Left ventricle myocardium superior (tissue), 1 donor: ENCODE results near the gene ATG4B. TPM values are rescaled to one million over a fixed set of nuclear protein-coding genes. Genes with fewer than 3 reads are reported as not detected.

Source experiments
- ATAC-seq: fragments of 200-7000 bp; cut with Tn5 transposase; one replicate; pipeline ENCODE4 v1.9.1; 2020; ENCODE audit warnings: mild to moderate bottlenecking, moderate library complexity
- DNase-seq: peaks from one replicate; pipeline ENCODE4 v3.0.0-alpha.2; 2020
- intact Hi-C: fragments of 100-400 bp; cut with micrococcal nuclease; formaldehyde crosslinking; loops from one replicate; pipeline ENCODE4 v1.11.0; 2022
- total RNA-seq: library from RNA; stranded (reverse); fragmentation: NEBNext Ultra II Directional; extraction: Animal tissue kit (Norgen Biotek cat#: 25700); gene quantifications from one replicate; pipeline ENCODE4 v1.2.1, GENCODE V29; 2021
- donor health status: DM: no; HTN: yes; CAD: no; lungs with severe emphysema.

The ATG4B gene
- total RNA-seq, 1 donor from 2014 or later = 42.3 TPM

DNA sequence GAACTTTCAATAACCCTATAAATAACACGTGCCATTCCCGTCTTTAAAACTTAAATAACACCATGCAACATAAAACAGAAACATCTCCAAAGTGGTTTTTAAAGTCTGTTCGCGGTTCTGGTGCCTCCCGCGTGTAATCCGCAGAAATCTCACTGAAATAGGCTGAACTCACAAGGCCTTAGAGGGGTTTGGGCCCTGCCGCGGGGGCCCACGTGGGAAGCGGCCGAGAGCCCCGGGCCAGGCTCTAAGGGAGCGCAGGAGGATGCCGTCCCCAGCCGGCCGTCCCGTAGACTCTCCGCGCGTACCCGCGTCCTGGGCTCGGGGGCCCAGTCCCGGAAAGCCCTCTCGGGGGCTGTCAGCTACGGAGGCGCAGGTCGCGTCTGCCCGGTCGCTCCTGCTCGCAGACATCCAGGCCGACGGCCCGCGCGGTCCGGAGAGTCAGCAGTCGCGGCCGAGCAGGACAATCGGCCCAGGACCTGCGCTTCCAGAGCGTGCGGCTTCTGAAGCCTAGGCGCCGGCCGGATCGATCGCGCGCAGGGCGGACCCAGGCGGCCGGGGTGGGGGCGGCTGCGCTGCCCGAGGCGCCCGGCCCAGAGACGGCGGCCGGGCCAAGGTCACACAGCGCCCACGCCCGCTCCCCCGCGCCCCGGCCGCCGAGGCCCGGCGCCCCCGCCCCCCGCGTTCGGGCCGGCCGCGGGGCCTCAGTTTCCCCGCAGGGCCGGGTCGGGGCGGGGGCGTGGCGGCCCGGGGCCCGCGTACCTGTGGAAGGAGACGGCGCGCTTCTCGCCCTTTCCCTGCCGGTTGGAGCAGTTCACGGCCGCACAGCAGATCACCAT lies 1.1 kb upstream of the ATG4B start:
- DNase-seq (peak; percentile 62), ATAC-seq (peak; percentile 30)
- intact Hi-C loops = no loop called here

DNA sequence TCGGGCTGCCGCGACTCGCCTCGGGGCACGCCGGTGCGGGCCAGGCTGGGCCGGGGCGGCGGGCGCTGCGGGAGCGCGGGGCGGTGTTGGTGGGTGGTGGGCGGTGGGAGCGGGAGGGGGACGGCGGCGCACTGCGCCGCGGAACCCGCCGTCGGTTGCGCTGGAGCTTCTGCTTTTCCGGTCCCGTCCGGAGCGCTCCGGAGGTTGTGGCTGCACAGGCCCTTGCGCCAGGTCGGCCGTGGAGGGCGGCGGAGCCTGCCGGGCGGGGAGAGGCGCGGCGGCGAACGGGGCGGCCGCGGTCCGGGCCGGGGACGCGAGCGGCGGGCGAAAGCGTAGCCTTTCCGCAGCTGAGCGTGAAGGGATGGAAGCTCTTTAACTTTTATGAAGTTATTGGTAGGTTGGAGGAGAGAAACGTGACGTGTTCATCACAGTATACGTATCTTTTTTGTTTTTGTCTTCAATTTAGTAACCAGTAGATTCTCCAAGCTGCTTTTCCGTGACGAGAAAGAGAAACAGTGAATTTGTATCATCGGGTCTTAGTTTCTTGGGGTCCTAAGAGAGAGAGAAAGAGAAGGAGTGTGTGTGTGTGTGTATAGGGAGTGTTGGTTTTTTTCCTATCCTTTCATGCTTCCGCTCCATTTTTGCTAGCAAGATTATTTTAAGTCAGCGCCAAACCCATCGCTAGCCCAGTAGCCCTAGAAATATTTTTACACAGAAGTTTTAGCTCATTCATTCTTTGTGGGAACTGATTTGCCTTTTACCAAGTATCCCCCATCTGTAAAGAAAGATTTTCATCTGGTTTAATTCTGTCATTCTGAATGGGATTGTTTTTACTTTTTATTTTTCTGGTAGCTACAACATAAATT lies 535 bp downstream of the ATG4B start:
- DNase-seq (no peak), ATAC-seq (no peak)
- intact Hi-C loops = no loop called here

DNA sequence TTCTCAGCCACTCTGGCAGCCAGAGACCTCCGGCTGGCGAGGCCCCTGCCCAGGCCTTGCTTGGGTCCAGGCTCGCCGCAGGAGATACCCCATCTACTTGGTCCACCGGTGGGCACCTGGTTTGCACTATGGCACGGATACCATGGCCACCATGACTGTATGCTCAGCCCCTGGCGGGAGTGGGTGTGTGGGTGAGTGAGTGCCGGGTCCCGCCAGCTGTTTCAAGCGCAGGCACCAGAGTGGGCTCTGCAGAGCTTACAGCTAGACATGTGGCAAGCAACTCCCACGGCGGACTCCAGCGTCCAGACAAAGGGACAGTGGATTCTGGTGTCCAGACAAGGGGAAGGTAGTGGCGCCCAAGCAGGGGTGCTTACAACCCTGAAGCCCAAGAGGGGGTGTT lies 1.4 kb downstream of the ATG4B start:
- no peak for ATAC-seq
- intact Hi-C loops = no loop called here
- DNase-seq = no peak

DNA sequence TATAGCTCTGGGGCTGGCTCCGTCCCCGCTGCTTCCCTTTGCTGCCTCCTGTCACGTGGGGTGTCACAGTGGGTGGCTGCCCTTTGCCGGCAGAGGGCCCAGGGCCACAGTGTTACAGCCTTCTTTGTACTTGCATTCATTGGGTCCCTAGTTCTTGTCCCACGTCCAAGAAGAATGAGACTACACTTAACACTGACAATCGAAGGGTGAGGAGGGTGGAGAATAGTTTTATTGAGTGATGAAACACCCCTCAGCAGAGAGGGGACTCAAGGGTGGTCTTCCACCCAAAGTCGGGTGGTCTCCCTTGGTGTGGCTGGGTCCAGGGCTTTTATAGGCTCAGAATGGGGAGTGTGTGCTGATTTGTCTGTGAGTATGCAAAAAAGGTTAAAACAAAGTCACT lies 1.9 kb downstream of the ATG4B start:
- DNase-seq = no peak
- intact Hi-C loops = no loop called here
- no peak for ATAC-seq

DNA sequence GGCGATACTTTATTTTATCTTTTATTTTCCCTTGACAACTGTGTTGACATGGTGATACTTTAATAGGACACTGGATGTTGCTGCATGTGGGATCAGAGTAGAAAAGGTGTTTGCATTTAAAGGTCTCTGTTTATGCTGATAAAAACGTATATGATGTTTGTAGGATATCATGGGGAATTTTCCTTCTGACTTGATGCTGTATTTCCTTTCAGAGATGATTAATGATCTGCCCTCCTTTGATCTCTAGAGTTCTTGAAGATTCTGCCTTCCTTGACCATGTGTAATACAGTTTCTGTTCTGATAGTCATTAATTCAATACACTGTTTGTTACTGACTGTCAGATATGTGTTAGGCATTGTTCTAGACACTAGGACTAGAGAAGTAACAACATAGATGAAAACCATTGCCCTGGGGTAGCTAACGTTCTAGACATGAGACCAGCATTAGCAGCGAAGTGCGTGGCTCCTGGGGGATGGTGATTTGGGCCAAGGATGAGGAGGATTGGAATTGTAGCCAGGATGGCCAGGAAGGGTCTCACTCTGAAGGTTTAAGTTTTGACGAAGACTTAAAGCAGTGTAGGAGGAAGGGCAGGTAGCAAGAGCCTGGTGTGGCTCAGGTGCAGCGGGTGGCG lies 2.8 kb downstream of the ATG4B start:
- no peak for ATAC-seq
- intact Hi-C loops = no loop called here
- no peak for DNase-seq

DNA sequence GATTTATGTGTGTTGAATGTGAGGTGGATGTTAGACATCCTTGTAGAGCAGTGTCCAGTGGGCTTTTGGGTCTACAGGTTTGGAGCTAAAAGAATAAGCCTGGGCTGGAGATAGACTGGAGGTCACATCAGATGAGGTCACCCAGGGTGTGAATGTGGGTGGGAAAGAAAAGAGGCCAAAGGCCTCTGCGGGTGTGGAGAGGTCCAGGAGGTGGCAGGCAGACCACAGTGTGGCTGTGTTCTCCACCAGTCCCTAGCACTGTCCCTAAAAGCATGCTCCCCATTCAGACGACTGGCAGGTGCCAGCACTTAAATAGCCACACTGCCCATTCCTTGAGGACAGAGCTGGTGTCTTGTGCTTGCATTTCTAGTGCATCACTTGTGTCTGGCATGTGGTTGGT lies 4.1 kb downstream of the ATG4B start:
- intact Hi-C loops = no loop called here
- DNase-seq = no peak
- ATAC-seq = no peak

DNA sequence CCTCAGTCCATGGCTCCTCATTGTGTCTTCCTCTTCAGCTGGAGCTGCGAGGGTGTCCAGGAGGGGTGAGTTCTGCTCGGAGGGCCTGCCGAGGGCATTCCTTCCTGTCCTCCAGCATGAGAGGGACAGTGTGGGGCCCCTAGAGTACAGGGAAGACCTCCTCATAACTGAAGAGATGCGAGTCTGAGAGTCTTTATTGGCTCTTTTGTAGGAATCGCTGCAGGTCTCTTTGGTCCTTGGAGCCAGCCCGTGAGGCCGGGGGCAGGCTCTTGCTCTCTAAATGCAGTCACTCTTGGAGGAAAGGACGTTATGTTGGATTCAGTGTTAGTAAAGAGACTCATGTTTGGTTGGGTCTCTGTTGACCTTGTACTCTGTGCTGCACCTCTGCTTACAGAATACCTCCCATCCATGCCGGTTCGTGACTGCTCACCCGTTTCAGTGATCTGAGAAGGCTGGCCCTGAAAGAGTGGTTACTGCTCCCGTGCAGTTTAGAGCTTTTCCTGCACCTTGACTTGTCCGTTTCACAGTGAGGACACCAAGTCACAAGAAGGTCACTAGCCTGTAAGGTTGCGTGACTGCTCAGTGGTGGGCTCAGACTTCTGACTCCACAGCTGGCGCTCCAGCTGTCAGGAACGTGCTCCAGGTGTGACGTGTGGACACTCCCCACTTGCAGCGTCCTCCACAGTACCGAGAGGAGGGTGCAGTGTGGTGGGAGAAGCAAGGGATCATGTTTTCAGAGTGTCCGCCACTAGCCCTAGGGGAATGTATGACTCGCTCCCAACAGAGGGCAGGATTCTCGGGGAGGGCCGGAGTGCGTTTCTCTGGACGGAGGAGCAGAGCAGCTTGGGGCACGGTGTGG lies 7.8 kb downstream of the ATG4B start:
- ATAC-seq = no peak

DNA sequence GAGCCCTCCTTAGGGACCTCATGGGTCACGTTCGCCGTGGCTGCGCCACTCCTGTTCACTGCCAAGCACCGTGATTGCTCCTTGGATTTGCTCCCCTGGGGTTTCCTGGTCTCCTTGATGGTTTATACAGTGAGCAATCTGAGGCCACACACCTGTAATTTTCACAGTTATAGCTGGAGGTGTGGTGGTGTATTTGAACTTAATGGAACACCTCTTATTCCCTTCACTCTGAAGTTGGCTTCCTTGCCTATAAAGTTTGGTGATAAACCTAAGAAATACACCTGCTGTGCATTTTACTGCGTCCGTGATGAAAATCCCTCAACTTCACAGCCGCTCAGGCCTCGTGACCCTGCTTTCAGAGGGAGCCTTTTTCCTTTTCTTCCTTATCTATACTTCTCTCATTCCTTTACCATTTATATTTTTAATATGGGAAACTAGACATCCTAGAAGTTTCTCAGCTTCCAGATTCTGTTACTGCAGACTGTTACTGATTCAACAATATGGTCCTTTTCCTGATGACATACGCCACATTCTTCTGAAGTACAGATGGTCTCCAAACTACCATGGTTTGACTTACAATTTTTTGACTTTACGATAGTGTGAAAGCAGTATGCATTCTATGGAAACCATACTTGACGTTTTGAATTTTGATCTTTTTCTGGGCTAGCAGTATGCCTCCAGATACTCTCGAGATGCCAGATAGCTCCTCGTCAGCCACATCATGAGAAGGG lies 8.6 kb downstream of the ATG4B start:
- no peak for DNase-seq
- no peak for ATAC-seq
- intact Hi-C loops = no loop called here

More for the DNA sequence above, 7.8 kb downstream of the ATG4B start:
- intact Hi-C loops = no loop called here
- DNase-seq = no peak

DNA sequence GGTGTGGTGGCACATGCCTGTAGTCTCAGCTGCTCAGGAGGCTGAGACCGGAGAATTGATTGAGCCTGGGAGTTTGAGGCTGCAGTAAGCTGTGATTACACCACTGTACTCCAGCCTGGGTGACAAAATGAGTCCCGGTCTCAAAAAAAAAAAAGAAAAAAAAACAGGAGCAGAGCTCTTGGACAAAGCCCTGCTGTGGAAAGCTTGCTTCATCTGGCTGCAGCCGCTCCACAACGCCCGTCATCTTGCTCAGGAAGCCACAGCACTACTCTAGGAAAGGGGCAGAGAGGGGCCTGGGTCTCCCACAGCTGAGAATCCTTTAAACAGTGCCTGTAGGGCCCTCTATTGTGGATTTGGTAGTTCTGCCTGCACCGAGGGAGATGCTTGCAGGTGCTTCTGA lies 11.0 kb downstream of the ATG4B start:
- DNase-seq (no peak), ATAC-seq (no peak)
- intact Hi-C loops = no loop called here

DNA sequence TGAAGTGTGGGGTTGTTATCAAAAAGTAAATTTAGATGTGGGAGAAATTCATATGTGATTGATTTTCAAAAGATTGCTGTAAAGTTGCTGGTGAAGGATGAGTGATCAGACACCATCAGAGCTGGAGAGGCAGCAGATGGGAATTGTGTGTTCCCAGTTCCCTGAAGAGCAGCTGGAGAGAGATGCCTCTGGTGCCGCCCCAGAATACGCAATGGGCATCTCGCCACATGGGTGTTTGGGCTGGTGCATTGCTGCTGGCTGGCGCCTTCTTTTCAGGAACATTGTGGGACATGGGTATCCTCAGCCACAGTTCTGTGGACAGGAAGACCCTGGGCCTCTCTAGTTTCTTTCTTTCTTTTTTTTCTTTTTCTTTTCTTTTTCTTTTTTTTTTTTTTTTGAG lies 11.9 kb downstream of the ATG4B start:
- ATAC-seq (peak; percentile 75), DNase-seq (peak; percentile 59)
- intact Hi-C loops = no loop called here

DNA sequence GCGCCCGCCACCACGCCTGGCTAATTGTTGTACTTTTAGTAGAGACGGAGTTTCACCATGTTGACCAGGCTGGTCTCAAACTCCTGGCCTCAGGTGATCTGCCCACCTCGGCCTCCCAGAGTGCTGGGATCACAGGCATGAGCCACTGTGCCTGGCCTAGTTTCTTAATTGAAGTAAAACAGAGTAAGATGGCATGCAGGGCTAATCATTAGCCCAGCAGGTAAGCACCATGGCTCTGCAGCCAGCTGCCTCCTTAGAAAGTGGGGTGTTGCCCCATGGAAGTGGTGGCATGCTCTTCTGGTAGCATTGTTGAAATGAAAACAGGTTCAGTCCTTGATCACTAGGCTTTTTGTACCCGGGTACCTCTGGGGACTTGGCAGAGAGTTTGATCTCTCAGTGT lies 12.4 kb downstream of the ATG4B start:
- intact Hi-C loops = no loop called here
- ATAC-seq = no peak
- DNase-seq = no peak

DNA sequence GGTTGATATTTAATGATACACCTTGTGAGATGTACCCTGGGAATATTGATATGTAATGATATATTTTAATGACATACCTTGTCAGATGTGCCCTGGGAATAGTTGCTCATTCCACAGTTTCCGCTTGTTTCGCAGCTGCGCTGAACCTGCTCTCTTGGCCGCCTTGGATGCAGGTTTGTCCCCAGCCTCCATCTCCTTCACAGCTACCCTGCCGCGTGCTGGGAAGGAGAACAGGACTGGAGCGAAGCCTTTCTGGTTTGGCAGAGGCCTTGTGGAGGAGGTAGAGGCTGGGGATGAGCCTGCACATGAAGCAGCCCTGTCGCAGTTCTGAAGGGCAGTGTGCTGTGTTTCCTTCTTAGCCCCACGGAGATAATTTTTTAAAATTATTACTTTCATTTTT lies 14.6 kb downstream of the ATG4B start:
- DNase-seq (no peak), ATAC-seq (no peak)
- intact Hi-C loops = no loop called here

DNA sequence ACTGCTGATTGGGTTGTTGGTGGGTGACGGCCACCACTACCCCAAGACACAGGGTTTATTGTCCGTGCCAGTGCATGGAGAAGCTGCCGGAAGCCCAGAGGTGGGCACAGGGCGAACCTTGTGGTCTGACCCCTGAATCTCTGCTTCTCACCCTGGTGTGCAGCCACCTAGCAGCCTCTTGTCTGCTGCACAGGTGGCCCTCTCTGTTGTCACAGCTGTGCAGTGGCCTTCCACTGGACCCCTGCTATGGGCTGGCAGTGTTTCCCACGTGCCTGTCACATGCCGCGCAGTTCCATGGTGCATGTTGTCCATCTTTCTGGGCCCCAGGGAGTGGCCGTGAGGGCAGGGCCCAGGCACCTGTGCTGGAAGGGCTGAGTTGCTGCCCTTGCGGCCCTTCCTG lies 15.2 kb downstream of the ATG4B start:
- intact Hi-C loops = no loop called here
- DNase-seq (no peak), ATAC-seq (no peak)

DNA sequence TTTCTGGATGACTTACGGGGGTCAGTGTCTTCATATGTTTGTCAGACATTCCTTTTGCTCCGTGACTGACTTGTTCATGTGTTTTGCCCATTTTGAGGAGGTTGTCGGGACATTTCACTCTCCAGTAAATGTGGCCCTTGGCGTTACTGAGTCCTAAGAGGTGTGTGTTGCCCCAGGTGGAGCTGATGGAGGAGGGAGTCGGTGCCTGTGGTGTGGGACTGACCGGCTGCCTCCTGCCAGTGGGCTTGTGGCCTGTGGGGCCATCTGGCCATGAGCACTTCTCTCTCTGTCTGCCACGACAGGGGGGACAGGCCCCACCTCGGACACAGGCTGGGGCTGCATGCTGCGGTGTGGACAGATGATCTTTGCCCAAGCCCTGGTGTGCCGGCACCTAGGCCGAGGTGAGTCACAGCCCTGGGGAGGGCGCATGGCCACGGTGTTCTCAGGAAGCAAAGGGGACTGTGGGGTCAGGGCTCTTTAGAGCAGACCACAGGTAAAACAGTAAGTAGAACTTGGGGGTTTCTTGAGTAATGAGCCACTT lies 15.8 kb downstream of the ATG4B start:
- DNase-seq (no peak), ATAC-seq (no peak)
- intact Hi-C loops = no loop called here

DNA sequence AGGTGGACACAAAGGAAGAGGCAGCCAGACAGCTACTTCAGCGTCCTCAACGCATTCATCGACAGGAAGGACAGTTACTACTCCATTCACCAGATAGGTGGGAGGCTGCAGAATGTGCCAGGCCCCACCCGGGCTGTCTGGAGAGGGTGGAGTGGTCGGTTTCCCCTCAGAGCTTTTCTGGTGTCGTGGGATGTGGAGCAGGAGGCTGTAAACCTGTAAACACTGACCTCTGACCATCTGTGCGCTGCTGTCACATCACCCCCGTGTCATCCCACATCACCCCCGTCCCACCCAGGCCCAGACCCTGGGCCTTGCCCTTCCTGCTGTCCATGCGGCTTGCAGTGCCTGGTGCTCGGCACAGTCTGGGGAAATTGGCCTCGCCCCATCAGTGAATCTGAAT lies 17.1 kb downstream of the ATG4B start:
- DNase-seq (no peak), ATAC-seq (no peak)
- intact Hi-C loops = no loop called here

DNA sequence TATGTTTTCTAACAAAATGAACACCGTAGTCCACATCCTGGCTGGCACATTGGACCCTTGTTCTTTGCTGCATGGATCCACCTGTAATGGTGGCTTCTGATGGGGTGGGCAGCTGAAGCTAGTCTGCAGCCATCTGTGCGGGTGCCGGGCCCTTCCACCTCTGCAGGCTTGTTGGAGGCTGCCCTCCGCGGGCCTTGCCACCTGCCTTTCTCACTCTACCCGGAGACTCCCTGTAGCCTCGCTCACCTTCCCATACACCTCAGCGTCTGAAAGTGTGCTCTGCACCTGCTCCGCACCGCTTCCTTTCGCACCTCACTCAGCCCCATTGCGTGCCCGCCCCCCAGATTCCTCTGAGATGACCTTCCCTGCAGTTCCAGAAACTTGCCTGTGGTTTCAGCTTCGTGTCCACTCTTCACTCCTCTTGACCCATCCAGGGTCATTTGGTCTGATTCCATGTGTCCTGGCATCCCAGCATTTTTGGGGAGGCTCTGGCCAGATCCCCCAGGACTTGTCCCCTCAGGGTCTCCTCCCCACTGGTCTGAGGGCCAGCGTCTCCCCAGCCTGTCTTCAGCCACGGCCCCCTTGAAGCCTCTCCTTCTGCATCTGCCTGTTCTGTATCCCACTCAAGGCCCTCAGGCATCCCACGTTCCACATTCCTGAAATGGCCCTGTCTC lies 18.2 kb downstream of the ATG4B start:
- intact Hi-C loops = no loop called here
- DNase-seq (no peak), ATAC-seq (no peak)

DNA sequence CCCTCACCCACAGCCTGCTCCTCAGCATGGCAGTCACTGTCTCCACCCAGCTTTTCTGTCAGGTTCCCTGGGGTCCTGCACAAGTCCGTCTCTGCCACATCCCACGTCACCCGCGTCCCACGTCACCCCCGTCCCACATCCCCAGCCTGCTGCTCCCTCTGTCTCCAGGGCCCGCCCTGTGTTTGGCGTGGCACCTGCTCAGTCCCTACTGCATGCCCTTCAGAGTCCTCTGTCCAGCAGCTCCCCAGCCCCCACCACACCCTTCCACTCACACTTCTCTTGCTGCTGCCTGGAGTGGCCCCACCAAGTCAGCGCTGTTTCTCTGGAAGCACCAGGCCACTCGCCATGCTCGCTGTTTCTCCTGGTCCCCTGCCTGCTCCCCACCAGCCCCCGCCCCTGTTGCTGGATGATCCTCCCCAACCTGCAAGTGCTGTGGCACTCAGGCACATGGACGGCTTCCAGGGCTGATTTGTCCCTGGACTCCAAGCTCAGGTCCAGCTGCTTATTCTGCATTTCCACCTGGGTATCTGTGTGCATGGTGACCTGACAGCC lies 18.8 kb downstream of the ATG4B start:
- DNase-seq = peak; percentile 56
- intact Hi-C loops = no loop called here
- peak; percentile 74 for ATAC-seq
